PFSK-1 (cell line): ENCODE measurements around the gene LRRN4CL.

Experiments used
- FOXP2 ChIP-seq: optimal IDR thresholded peaks from 2 replicates; pipeline ENCODE3; 2011; ENCODE audit warnings: borderline replicate concordance, control low read depth, inconsistent platforms; ENCODE audit not compliant: insufficient read depth; ENCODE audit errors: extremely low read length, extremely low read depth
- POLR2AphosphoS5 ChIP-seq: IDR thresholded peaks from 2 replicates; pipeline ENCODE4 v1.6.1; 2012; ENCODE audit warnings: low read depth, mild to moderate bottlenecking, control low read depth, low read length, moderate library complexity
- REST ChIP-seq, 2 experiments: IDR thresholded peaks; 2 replicates each; pipeline versions ENCODE4 v1.6.1 to v1.8.0; 2011 to 2012; ENCODE audit warnings: low read depth in 2 of 2, low read length in 2 of 2, control low read depth in 1 of 2, inconsistent platforms in 1 of 2, mild to moderate bottlenecking in 1 of 2, moderate library complexity in 1 of 2; ENCODE audit not compliant: insufficient read depth in 1 of 2
- SIN3A ChIP-seq: IDR thresholded peaks from 2 replicates; pipeline ENCODE4 v1.6.1; 2012; ENCODE audit warnings: mild to moderate bottlenecking, low read length, moderate library complexity, borderline replicate concordance; ENCODE audit not compliant: insufficient read depth
- TAF1 ChIP-seq: IDR thresholded peaks from 2 replicates; pipeline ENCODE4 v1.6.1; 2012; ENCODE audit warnings: low read length, control low read depth, borderline replicate concordance; ENCODE audit not compliant: insufficient read depth

Gene LRRN4CL

GRCh38 chr11:62667460-62667859, 21.9 kb downstream of the LRRN4CL start:
- TF ChIP-seq SIN3A (0 out of 2 replicates have a peak, but pooled peaks have one; percentile 55), REST (IDR thresholded peaks at IDR 0.05; ENCODE audit: insufficient read depth in 1 of 2, low read depth in 2 of 2, low read length in 2 of 2) (no peak), POLR2AphosphoS5 (no peak), TAF1 (no peak)

DNA sequence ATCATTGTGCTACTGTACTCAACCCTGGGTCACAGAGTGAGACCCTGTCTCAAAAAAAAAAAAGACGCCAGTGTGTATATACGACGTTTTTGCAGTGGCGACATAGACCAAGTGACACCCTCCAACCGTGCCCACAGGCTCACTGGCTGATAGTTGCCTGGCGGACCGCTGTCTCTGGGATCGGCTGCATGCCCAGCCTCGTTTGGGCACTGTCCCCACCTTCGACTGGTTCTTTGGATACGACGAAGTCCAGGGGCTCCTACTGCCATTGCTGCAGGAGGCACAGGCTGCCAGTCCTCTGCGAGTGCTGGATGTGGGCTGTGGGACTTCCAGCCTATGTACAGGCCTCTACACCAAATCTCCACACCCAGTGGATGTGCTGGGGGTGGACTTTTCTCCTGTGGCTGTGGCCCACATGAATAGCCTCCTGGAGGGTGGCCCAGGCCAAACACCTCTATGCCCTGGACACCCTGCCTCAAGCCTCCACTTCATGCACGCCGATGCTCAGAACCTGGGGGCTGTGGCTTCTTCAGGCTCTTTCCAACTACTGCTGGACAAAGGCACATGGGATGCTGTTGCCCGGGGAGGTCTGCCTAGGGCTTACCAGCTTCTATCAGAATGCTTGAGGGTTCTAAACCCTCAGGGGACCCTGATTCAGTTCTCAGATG, 22.9 kb downstream of the LRRN4CL start:
- TF ChIP-seq FOXP2, result peak; percentile 36
- TF ChIP-seq TAF1, result no peak
- TF ChIP-seq POLR2AphosphoS5, result peak; percentile 66; the same call in 1 of the 2 replicates
- no peak for TF ChIP-seq REST (IDR thresholded peaks at IDR 0.05; ENCODE audit: insufficient read depth in 1 of 2, low read depth in 2 of 2, low read length in 2 of 2)
- peak; percentile 62; the same call in 1 of the 2 replicates for TF ChIP-seq SIN3A

GRCh38 chr11:62665599-62666258, 23.6 kb downstream of the LRRN4CL start:
- TF ChIP-seq SIN3A (no peak), POLR2AphosphoS5 (no peak; the same call in 1 of the 2 replicates), REST (IDR thresholded peaks at IDR 0.05; ENCODE audit: insufficient read depth in 1 of 2, low read depth in 2 of 2, low read length in 2 of 2) (no peak), TAF1 (peak; percentile 47; the same call in 1 of the 2 replicates), FOXP2 (no peak)

DNA sequence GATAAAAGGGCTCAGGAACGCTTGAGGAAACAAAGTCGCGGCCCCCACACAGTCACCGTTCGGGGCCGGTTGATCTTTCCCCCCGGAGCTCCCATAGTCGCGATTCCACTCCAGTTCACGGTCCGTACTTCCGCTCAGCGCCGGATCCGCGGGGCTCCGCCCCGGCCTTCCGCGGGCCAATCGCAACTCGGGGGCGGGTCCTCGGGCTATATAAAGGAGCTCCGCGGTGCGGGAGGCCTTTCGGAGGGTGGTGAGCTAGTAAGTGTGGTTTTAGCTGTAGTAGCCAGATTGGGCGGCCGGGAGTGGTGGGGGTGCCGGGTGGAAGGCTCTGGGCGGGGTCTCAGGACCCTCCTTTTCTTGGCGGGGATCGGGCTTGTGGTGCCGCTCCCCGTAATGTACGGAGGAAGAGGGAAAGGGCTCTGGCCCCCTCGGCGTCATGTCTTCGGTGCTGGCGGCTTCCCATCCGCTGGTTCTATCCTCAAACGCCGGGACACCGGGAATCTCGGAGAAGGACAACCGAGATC, 24.2 kb downstream of the LRRN4CL start, which contains the start of the genes C11orf98 and CSKMT:
Gene C11orf98 (minus strand): TSS at position 136 of the 524 bp plus-strand sequence. CDS start 41 bp downstream, at position 95.
Gene CSKMT (plus strand): TSS at position 238 of the 524 bp plus-strand sequence. CDS start 568 bp downstream, outside the sequence.
- TF ChIP-seq TAF1 (peak; percentile 99), REST (IDR thresholded peaks at IDR 0.05; ENCODE audit: insufficient read depth in 1 of 2, low read depth in 2 of 2, low read length in 2 of 2) (peak in 1 of 2 experiments; percentile 79), POLR2AphosphoS5 (peak; percentile 100), FOXP2 (no peak), SIN3A (peak; percentile 97)
